Measurements from ENCODE around the gene PSIP1.

The PSIP1 gene

DNA sequence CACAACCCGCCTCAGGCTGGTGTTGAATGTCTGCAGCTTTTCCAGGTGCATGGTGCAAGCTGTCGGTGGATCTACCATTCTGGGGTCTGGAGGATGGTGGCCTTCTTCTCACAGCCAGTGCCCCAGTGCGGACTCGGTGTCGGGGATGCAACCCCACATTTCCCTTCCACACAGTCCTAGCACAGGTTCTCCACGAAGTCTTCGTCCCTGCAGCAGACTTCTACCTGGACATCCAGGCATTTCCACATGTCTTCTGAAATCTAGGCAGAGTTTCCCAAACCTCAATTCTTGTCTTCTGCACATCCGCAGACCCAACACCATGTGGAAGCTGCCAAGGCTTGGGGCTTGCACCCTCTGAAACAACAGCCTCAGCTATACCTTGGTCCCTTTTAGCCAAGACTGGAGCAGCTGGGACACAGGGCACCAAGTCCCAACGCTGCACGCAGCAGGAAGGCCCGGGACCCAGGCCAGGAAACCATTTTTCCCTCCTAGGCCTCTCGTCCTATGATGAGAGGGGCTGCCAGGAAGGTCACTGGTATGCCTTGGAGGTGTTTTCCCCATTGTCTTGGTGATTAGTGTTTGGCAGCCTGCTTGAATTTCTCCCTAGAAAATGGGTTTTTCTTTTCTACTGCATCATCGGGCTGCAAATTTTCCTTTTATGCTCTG is 18.2 kb downstream of the PSIP1 start:
- Histone ChIP-seq H3K27ac (ENCODE audit: low read depth, low read length) (no peak overlapping the region), H3K9me3 (ENCODE audit: insufficient read depth, low read depth, low read length) (peaks cover 5% of the 10 kb centered on the region), H3K36me3 (ENCODE audit: control insufficient read depth in 1 of 2, insufficient read depth in 2 of 2, low read length in 2 of 2) (peaks cover 7 to 10% of the 10 kb centered on the region in 2 experiments), H3K79me2 (ENCODE audit: control insufficient read depth, insufficient read depth, low read length, poor library complexity) (no peaks in the 10 kb centered on the region), H3K4me1 (ENCODE audit: control insufficient read depth in 1 of 2, insufficient read depth in 2 of 2, low read length in 2 of 2) (no peaks in the 10 kb centered on the region), H2AK5ac (ENCODE audit: low read length) (no peak overlapping the region), H3K27me3 (ENCODE audit: insufficient read depth, low read length) (no peaks in the 10 kb centered on the region), H2BK5ac (ENCODE audit: low read depth, low read length, poor library complexity) (no peak overlapping the region), H2AFZ (ENCODE audit: insufficient read depth, low read length, poor library complexity) (no peak overlapping the region), H4K8ac (ENCODE audit: low read depth, low read length) (no peak overlapping the region), H2BK12ac (ENCODE audit: low read length) (no peak overlapping the region), H2BK120ac (ENCODE audit: insufficient read depth, low read length, poor library complexity) (no peak overlapping the region), H3K9ac (ENCODE audit: low read length) (no peak overlapping the region), H3K14ac (ENCODE audit: low read length) (no peak overlapping the region), H3K23ac (ENCODE audit: low read length) (no peak overlapping the region), H3K79me1 (ENCODE audit: low read length) (no peaks in the 10 kb centered on the region), H3K4me2 (ENCODE audit: low read length) (no peak overlapping the region), H3K4ac (ENCODE audit: low read depth, low read length) (no peak overlapping the region), H3K18ac (ENCODE audit: low read length) (no peak overlapping the region), H3K4me3 (ENCODE audit: low read depth, low read length) (no peak overlapping the region), H4K12ac (ENCODE audit: low read depth, low read length) (no peak overlapping the region), H4K91ac (ENCODE audit: low read depth, low read length) (no peak overlapping the region)
- no peak for DNase-seq
- no CpG with 5 or more reads among the region's 13 CpGs for WGBS (ENCODE audit: extremely low coverage, insufficient coverage, insufficient read length)

DNA sequence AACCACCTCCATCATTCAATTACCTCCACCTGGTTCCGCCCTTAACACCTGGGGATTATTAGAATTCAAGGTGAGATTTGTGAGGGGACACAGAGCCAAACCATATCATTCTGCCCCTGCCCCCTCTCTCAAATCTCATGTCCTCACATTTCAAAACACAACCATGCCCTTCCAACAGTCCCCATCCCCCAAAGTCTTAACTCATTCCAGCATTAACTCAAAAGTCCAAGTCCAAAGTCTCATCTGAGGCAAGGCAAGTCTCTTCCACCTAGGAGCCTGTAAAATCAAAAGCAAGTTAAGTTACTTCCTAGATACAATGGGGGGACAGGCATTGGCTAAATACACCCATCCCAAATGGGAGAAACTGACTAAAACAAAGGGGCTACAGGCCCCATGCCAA is 18.8 kb downstream of the PSIP1 start:
- Histone ChIP-seq H4K8ac (ENCODE audit: low read depth, low read length) (no peak overlapping the region), H2AFZ (ENCODE audit: insufficient read depth, low read length, poor library complexity) (no peak overlapping the region), H3K9ac (ENCODE audit: low read length) (no peak overlapping the region), H3K79me1 (ENCODE audit: low read length) (no peaks in the 10 kb centered on the region), H3K14ac (ENCODE audit: low read length) (no peak overlapping the region), H3K4me3 (ENCODE audit: low read depth, low read length) (no peak overlapping the region), H4K91ac (ENCODE audit: low read depth, low read length) (no peak overlapping the region), H3K9me3 (ENCODE audit: insufficient read depth, low read depth, low read length) (peaks cover 5% of the 10 kb centered on the region), H3K79me2 (ENCODE audit: control insufficient read depth, insufficient read depth, low read length, poor library complexity) (no peaks in the 10 kb centered on the region), H2BK120ac (ENCODE audit: insufficient read depth, low read length, poor library complexity) (no peak overlapping the region), H2BK12ac (ENCODE audit: low read length) (no peak overlapping the region), H3K27ac (ENCODE audit: low read depth, low read length) (no peak overlapping the region), H3K27me3 (ENCODE audit: insufficient read depth, low read length) (no peaks in the 10 kb centered on the region), H2AK5ac (ENCODE audit: low read length) (no peak overlapping the region), H3K23ac (ENCODE audit: low read length) (no peak overlapping the region), H3K4me1 (ENCODE audit: control insufficient read depth in 1 of 2, insufficient read depth in 2 of 2, low read length in 2 of 2) (no peaks in the 10 kb centered on the region), H3K18ac (ENCODE audit: low read length) (no peak overlapping the region), H3K4ac (ENCODE audit: low read depth, low read length) (no peak overlapping the region), H4K12ac (ENCODE audit: low read depth, low read length) (no peak overlapping the region), H3K36me3 (ENCODE audit: control insufficient read depth in 1 of 2, insufficient read depth in 2 of 2, low read length in 2 of 2) (peaks cover 7 to 10% of the 10 kb centered on the region in 2 experiments), H2BK5ac (ENCODE audit: low read depth, low read length, poor library complexity) (no peak overlapping the region), H3K4me2 (ENCODE audit: low read length) (no peak overlapping the region)
- WGBS (ENCODE audit: extremely low coverage, insufficient coverage, insufficient read length), result no CpG with 5 or more reads among the region's 1 CpG
- no peak for DNase-seq

DNA sequence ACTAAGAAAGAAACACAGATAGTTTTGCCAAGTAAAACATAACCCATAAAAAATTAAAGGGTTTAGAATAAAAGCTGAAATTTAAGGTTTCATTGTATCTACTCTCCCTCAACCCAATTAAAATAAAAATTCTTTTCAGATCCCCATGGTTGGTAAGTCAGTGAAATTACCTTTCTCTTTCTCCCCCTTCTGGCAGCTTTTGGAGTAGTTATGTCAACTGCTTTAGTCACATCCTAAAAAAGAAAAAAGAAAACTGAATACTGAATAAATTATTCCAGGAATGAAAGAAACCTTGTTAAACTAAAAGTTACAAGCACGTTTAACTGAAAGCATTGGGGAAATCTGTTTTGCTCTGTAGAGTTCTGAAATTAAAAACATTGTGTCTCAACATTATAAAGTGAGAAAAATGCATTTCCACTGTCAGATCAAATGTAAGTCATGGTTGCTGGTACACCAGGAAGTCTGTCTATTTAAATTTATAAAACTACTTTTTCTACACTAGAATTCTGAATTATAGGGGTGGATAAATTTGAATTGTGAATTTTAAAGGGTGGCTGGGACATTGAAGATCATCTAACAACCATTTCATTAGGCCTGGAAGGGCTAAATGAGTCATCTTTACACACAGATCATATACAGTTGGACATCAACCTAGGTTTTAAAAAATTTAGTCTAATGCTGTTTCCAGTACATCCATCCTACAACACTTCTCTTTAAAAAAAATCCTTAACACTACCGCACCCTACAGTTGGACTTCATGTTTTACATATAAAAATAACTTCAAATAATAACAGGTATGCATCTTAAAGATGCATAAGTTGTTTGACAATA is 24.7 kb downstream of the PSIP1 start:
- no peak overlapping the region for H3K18ac ChIP-seq (ENCODE audit: low read length)

DNA sequence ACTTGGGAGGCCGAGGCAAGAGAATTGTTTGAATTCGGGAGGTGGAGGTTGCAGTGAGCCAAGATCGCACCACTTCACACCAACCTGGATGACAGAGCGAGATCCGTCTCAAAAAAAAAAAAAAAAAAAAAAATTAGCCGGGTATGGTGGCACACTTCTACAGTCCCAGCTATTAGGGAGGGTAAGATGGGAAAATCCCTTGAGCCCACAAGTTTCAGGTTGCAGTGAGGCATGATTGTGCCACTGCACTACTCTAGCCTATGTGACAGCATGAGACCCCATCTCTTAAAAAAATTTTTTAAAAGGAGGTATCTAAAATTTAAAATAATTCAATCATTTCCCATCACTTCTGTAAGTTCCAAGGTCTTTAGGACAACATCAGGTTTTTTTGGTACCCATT is 26.0 kb downstream of the PSIP1 start:
- Histone ChIP-seq H4K8ac (ENCODE audit: low read depth, low read length) (no peak overlapping the region), H2BK5ac (ENCODE audit: low read depth, low read length, poor library complexity) (no peak overlapping the region), H3K36me3 (ENCODE audit: control insufficient read depth in 1 of 2, insufficient read depth in 2 of 2, low read length in 2 of 2) (peaks cover 2 to 9% of the 10 kb centered on the region in 2 experiments), H2BK120ac (ENCODE audit: insufficient read depth, low read length, poor library complexity) (no peak overlapping the region), H4K91ac (ENCODE audit: low read depth, low read length) (no peak overlapping the region), H2AK5ac (ENCODE audit: low read length) (no peak overlapping the region), H3K4me3 (ENCODE audit: low read depth, low read length) (no peak overlapping the region), H3K79me2 (ENCODE audit: control insufficient read depth, insufficient read depth, low read length, poor library complexity) (no peaks in the 10 kb centered on the region), H3K79me1 (ENCODE audit: low read length) (no peaks in the 10 kb centered on the region), H2BK12ac (ENCODE audit: low read length) (no peak overlapping the region), H3K14ac (ENCODE audit: low read length) (no peak overlapping the region), H2AFZ (ENCODE audit: insufficient read depth, low read length, poor library complexity) (no peak overlapping the region), H4K12ac (ENCODE audit: low read depth, low read length) (no peak overlapping the region), H3K27me3 (ENCODE audit: insufficient read depth, low read length) (no peaks in the 10 kb centered on the region), H3K9ac (ENCODE audit: low read length) (no peak overlapping the region), H3K9me3 (ENCODE audit: insufficient read depth, low read depth, low read length) (no peaks in the 10 kb centered on the region), H3K23ac (ENCODE audit: low read length) (no peak overlapping the region), H3K4ac (ENCODE audit: low read depth, low read length) (no peak overlapping the region), H3K27ac (ENCODE audit: low read depth, low read length) (no peak overlapping the region), H3K4me1 (ENCODE audit: control insufficient read depth in 1 of 2, insufficient read depth in 2 of 2, low read length in 2 of 2) (no peaks in the 10 kb centered on the region), H3K4me2 (ENCODE audit: low read length) (no peak overlapping the region), H3K18ac (ENCODE audit: low read length) (no peak overlapping the region)
- WGBS (ENCODE audit: extremely low coverage, insufficient coverage, insufficient read length), result no CpG with 5 or more reads among the region's 6 CpGs
- DNase-seq, result no peak

More for the DNA sequence above, 24.7 kb downstream of the PSIP1 start:
- Histone ChIP-seq H3K4me2 (ENCODE audit: low read length) (no peak overlapping the region), H2BK5ac (ENCODE audit: low read depth, low read length, poor library complexity) (no peak overlapping the region), H3K27me3 (ENCODE audit: insufficient read depth, low read length) (no peaks in the 10 kb centered on the region), H3K36me3 (ENCODE audit: control insufficient read depth in 1 of 2, insufficient read depth in 2 of 2, low read length in 2 of 2) (peaks cover 2 to 6% of the 10 kb centered on the region in 2 experiments), H3K9ac (ENCODE audit: low read length) (no peak overlapping the region), H3K23ac (ENCODE audit: low read length) (no peak overlapping the region), H4K8ac (ENCODE audit: low read depth, low read length) (no peak overlapping the region), H3K4me1 (ENCODE audit: control insufficient read depth in 1 of 2, insufficient read depth in 2 of 2, low read length in 2 of 2) (no peaks in the 10 kb centered on the region), H3K14ac (ENCODE audit: low read length) (no peak overlapping the region), H4K91ac (ENCODE audit: low read depth, low read length) (no peak overlapping the region), H3K4ac (ENCODE audit: low read depth, low read length) (no peak overlapping the region), H2BK120ac (ENCODE audit: insufficient read depth, low read length, poor library complexity) (no peak overlapping the region), H2BK12ac (ENCODE audit: low read length) (no peak overlapping the region), H3K79me2 (ENCODE audit: control insufficient read depth, insufficient read depth, low read length, poor library complexity) (no peaks in the 10 kb centered on the region), H3K27ac (ENCODE audit: low read depth, low read length) (no peak overlapping the region), H3K79me1 (ENCODE audit: low read length) (no peaks in the 10 kb centered on the region), H3K4me3 (ENCODE audit: low read depth, low read length) (no peak overlapping the region), H4K12ac (ENCODE audit: low read depth, low read length) (no peak overlapping the region), H2AFZ (ENCODE audit: insufficient read depth, low read length, poor library complexity) (no peak overlapping the region), H3K9me3 (ENCODE audit: insufficient read depth, low read depth, low read length) (no peaks in the 10 kb centered on the region), H2AK5ac (ENCODE audit: low read length) (no peak overlapping the region)
- peak in 1 of 2 donors; percentile 34 for DNase-seq
- 100% methylated on average over 1 of the region's 2 CpGs for WGBS (ENCODE audit: extremely low coverage, insufficient coverage, insufficient read length)
